Measurements from ENCODE around the gene CACNA1C.

DNA sequence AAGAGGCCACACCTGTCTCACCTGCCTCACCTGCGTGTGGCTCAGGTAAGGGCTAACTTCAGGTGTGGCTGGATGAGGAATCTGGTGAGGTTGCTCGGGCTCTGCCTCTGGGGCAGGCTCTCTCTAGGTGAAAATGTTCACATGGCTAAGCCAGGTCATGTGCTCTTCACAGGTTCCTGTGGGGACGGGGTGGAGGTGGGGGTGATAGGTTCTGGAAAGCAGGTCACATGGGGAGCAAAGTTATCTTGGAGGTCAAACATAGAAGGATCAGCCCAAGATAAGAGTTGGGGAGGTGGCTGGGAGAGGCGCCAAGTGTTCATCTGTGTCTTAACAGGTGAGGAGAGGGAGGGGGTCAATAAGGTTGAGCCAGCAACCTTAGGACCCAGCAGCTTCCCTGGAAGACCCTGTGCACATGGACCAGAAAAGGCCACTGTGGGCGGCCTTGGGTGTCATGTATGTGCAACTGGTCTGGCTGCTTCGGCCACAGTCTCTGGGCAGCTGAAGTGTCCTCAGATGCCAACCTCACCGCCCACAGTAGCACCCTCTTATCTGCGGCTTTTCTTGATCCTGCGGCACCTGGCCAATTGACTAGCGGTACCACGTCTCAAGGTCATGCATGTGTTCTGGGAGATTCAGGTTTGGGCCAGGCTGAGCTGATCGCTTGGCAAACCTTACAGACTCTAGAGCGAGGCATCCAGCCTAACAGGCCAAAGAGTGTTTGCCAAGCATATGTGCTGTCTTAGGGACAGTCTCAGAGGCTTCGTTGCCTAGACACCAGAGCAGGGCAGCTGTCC lies 60.5 kb downstream of the CACNA1C start:
- no peak for TF ChIP-seq FOXK2 (IDR thresholded peaks at IDR 0.05)
- no peak for TF ChIP-seq EP300 (IDR thresholded peaks at IDR 0.05; ENCODE audit: borderline replicate concordance in 1 of 2, control insufficient read depth in 1 of 2, low read depth in 2 of 2, low read length in 2 of 2)
- TF ChIP-seq CTCF (IDR thresholded peaks at IDR 0.05 in 2 of 3, conservative IDR thresholded peaks at IDR 0.05 in 1 of 3; ENCODE audit: control insufficient read depth in 2 of 3, extremely low read depth in 1 of 3, insufficient read depth in 1 of 3, low read depth in 3 of 3, low read length in 3 of 3) = no peak
- no peak for TF ChIP-seq ELK1 (IDR thresholded peaks at IDR 0.05; ENCODE audit: low read depth, low read length)
- no peak for TF ChIP-seq EZH2 (IDR thresholded peaks at IDR 0.05; ENCODE audit: borderline replicate concordance, control insufficient read depth, low read depth, low read length)
- TF ChIP-seq ATF7 (IDR thresholded peaks at IDR 0.05; ENCODE audit: low read depth) = no peak
- no peak for TF ChIP-seq MTA2 (IDR thresholded peaks at IDR 0.05; ENCODE audit: low read depth)

All from GM12878 (cell line).